HEK293 (cell line): Measurements from ENCODE around the gene AMMECR1.

ENCODE experiments used
- CTCF ChIA-PET: fragments of 350-600 bp; formaldehyde crosslinking; extraction: SDS; loops from one replicate; lab custom pipeline; 2021; ENCODE audit warnings: antibody characterized with exemption; lab: Yijun Ruan, JAX
- POLR2A ChIA-PET: fragments of 300-600 bp; formaldehyde crosslinking; extraction: SDS; loops from one replicate; lab custom pipeline; 2020; ENCODE audit warnings: antibody characterized with exemption, inconsistent platforms; lab: Yijun Ruan, JAX
- H3K27ac ChIP-seq: fragments of 200-500 bp; sonication (Bioruptor generic); 2 replicates; pipeline ENCODE4 v1.5.1; 2014; ENCODE audit warnings: low read depth, low read length, control low read depth, inconsistent platforms; ENCODE audit errors: extremely low read depth
- H3K36me3 ChIP-seq, 2 experiments: fragments of 200-500 bp in 1 of 2; sonication (Bioruptor generic) in 1 of 2; 1 replicate in 1 of 2; 2 replicates in 1 of 2; pipeline ENCODE4 v1.5.1; 2014 to 2017; ENCODE audit warnings: inconsistent platforms in 2 of 2, low read length in 2 of 2; ENCODE audit not compliant: control insufficient read depth in 2 of 2, insufficient read depth in 1 of 2
- H3K4me1 ChIP-seq: fragments of 200-500 bp; sonication (Bioruptor generic); 2 replicates; pipeline ENCODE4 v1.5.1; 2014; ENCODE audit warnings: mild to moderate bottlenecking, low read length, inconsistent platforms; ENCODE audit not compliant: control insufficient read depth, insufficient read depth
- H3K4me3 ChIP-seq: 2 replicates; pipeline ENCODE4 v1.5.1; 2011; ENCODE audit warnings: low read depth, mild to moderate bottlenecking, control low read depth, low read length, moderate library complexity
- H3K9me3 ChIP-seq: fragments of 200-500 bp; sonication (Bioruptor generic); 2 replicates; pipeline ENCODE4 v1.5.1; 2014; ENCODE audit warnings: low read depth, low read length, inconsistent platforms; ENCODE audit not compliant: control insufficient read depth, insufficient read depth
- KLF16 ChIP-seq: fragments of 450-650 bp; formaldehyde crosslinking; IDR thresholded peaks from 2 replicates; pipeline ENCODE4 v1.5.1; 2017; ENCODE audit warnings: missing biosample characterization, missing genetic modification characterization
- KLF7 ChIP-seq: fragments of 450-650 bp; formaldehyde crosslinking; IDR thresholded peaks from 2 replicates; pipeline ENCODE4 v1.5.1; 2016; ENCODE audit warnings: missing biosample characterization, missing genetic modification characterization, borderline replicate concordance
- MYNN ChIP-seq: fragments of 450-650 bp; formaldehyde crosslinking; IDR thresholded peaks from 2 replicates; pipeline ENCODE4 v1.5.1; 2016; ENCODE audit warnings: missing biosample characterization, missing genetic modification characterization, borderline replicate concordance
- OSR2 ChIP-seq: fragments of 450-650 bp; formaldehyde crosslinking; IDR thresholded peaks from 2 replicates; pipeline ENCODE4 v1.5.1; 2016; ENCODE audit warnings: missing biosample characterization, missing genetic modification characterization
- SALL2 ChIP-seq: fragments of 450-650 bp; formaldehyde crosslinking; IDR thresholded peaks from 2 replicates; pipeline ENCODE4 v1.5.0; 2017; ENCODE audit warnings: missing biosample characterization, mild to moderate bottlenecking, missing genetic modification characterization, borderline replicate concordance
- SP3 ChIP-seq: fragments of 450-650 bp; formaldehyde crosslinking; IDR thresholded peaks from 2 replicates; pipeline ENCODE4 v1.5.1; 2016; ENCODE audit warnings: missing biosample characterization, missing genetic modification characterization
- YY2 ChIP-seq: fragments of 450-650 bp; formaldehyde crosslinking; IDR thresholded peaks from 2 replicates; pipeline ENCODE4 v1.5.1; 2016; ENCODE audit warnings: missing biosample characterization, missing genetic modification characterization
- ZNF114 ChIP-seq: fragments of 450-650 bp; formaldehyde crosslinking; IDR thresholded peaks from 2 replicates; pipeline ENCODE4 v1.5.0; 2017; ENCODE audit warnings: missing biosample characterization, missing genetic modification characterization
- ZNF157 ChIP-seq: fragments of 450-650 bp; formaldehyde crosslinking; IDR thresholded peaks from 2 replicates; pipeline ENCODE4 v1.5.1; 2016; ENCODE audit warnings: missing biosample characterization, missing genetic modification characterization
- ZNF248 ChIP-seq: fragments of 450-650 bp; formaldehyde crosslinking; IDR thresholded peaks from 2 replicates; pipeline ENCODE4 v1.5.1; 2017; ENCODE audit warnings: missing biosample characterization, missing genetic modification characterization
- ZNF302 ChIP-seq: fragments of 450-650 bp; formaldehyde crosslinking; IDR thresholded peaks from 2 replicates; pipeline ENCODE4 v1.5.1; 2016; ENCODE audit warnings: missing biosample characterization, missing genetic modification characterization, low read depth
- ZNF433 ChIP-seq: fragments of 450-650 bp; formaldehyde crosslinking; IDR thresholded peaks from 2 replicates; pipeline ENCODE4 v1.5.1; 2016; ENCODE audit warnings: missing biosample characterization, missing genetic modification characterization, low read depth
- ZNF585B ChIP-seq: fragments of 450-650 bp; formaldehyde crosslinking; IDR thresholded peaks from 2 replicates; pipeline ENCODE4 v1.5.1; 2016; ENCODE audit warnings: missing biosample characterization, missing genetic modification characterization
- ZNF670 ChIP-seq: fragments of 450-650 bp; formaldehyde crosslinking; IDR thresholded peaks from 2 replicates; pipeline ENCODE4 v1.5.1; 2016; ENCODE audit warnings: missing biosample characterization, missing genetic modification characterization, low read depth
- ZNF785 ChIP-seq: fragments of 450-650 bp; formaldehyde crosslinking; IDR thresholded peaks from 2 replicates; pipeline ENCODE4 v1.5.1; 2016; ENCODE audit warnings: missing biosample characterization, missing genetic modification characterization
- ZNF792 ChIP-seq: fragments of 450-650 bp; formaldehyde crosslinking; IDR thresholded peaks from 2 replicates; pipeline ENCODE4 v1.5.1; 2016; ENCODE audit warnings: missing biosample characterization, missing genetic modification characterization
- TF ChIP-seq, protein P1 (sequence below): sonication (generic); formaldehyde crosslinking; IDR thresholded peaks from 2 replicates; pipeline ENCODE4 v1.8.1; 2022; ENCODE audit warnings: mild to moderate bottlenecking, moderate library complexity, missing genetic modification reagents
- TF ChIP-seq, protein P2 (sequence below): fragments of 450-650 bp; formaldehyde crosslinking; IDR thresholded peaks from 2 replicates; pipeline ENCODE4 v1.5.1; 2016; ENCODE audit warnings: missing biosample characterization, missing genetic modification characterization
- TF ChIP-seq, protein P3 (sequence below): fragments of 450-650 bp; formaldehyde crosslinking; IDR thresholded peaks from 2 replicates; pipeline ENCODE4 v1.5.0; 2017; ENCODE audit warnings: missing biosample characterization, missing genetic modification characterization, borderline replicate concordance
- TF ChIP-seq, protein P4 (sequence below): fragments of 450-650 bp; formaldehyde crosslinking; IDR thresholded peaks from 2 replicates; pipeline ENCODE4 v1.5.1; 2017; ENCODE audit warnings: missing biosample characterization, missing genetic modification characterization

AMMECR1 gene

DNA sequence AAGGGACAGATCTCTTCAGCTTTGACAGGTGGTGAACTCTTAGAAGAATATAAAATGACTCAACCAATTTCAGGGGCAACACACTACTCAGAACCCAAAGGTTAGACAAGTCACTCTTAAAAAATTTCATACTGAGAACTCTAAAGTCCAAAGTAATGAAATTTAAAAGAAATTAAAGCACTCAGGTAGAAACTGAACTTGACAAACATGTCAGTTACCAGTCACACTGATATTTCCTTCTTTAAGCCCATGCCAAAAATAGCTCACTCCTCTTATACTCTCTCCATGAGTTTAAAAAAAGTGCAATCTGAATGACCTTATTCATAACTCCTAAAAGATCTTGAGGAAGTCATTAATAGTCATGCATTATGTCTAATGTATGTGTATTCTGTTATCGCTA is 40.3 kb downstream of the AMMECR1 start:
- H3K4me3 ChIP-seq: no peak overlapping the region
- TF ChIP-seq ZNF433 (tag by site-specific recombination): no peak
- no peak for TF ChIP-seq YY2
- no peak for TF ChIP-seq ZNF114 (tag by site-specific recombination)
- TF ChIP-seq MYNN (tag by site-specific recombination): no peak
- TF ChIP-seq, protein P1, sequence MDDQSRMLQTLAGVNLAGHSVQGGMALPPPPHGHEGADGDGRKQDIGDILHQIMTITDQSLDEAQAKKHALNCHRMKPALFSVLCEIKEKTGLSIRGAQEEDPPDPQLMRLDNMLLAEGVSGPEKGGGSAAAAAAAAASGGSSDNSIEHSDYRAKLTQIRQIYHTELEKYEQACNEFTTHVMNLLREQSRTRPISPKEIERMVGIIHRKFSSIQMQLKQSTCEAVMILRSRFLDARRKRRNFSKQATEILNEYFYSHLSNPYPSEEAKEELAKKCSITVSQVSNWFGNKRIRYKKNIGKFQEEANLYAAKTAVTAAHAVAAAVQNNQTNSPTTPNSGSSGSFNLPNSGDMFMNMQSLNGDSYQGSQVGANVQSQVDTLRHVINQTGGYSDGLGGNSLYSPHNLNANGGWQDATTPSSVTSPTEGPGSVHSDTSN: no peak
- no peak for TF ChIP-seq ZNF792 (tag by site-specific recombination)
- no peak for TF ChIP-seq OSR2 (tag by site-specific recombination)
- no peak for TF ChIP-seq ZNF302 (tag by site-specific recombination)
- TF ChIP-seq, protein P2, sequence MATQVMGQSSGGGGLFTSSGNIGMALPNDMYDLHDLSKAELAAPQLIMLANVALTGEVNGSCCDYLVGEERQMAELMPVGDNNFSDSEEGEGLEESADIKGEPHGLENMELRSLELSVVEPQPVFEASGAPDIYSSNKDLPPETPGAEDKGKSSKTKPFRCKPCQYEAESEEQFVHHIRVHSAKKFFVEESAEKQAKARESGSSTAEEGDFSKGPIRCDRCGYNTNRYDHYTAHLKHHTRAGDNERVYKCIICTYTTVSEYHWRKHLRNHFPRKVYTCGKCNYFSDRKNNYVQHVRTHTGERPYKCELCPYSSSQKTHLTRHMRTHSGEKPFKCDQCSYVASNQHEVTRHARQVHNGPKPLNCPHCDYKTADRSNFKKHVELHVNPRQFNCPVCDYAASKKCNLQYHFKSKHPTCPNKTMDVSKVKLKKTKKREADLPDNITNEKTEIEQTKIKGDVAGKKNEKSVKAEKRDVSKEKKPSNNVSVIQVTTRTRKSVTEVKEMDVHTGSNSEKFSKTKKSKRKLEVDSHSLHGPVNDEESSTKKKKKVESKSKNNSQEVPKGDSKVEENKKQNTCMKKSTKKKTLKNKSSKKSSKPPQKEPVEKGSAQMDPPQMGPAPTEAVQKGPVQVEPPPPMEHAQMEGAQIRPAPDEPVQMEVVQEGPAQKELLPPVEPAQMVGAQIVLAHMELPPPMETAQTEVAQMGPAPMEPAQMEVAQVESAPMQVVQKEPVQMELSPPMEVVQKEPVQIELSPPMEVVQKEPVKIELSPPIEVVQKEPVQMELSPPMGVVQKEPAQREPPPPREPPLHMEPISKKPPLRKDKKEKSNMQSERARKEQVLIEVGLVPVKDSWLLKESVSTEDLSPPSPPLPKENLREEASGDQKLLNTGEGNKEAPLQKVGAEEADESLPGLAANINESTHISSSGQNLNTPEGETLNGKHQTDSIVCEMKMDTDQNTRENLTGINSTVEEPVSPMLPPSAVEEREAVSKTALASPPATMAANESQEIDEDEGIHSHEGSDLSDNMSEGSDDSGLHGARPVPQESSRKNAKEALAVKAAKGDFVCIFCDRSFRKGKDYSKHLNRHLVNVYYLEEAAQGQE (tag by site-specific recombination): no peak
- TF ChIP-seq SP3 (tag by site-specific recombination): no peak
- no peak for TF ChIP-seq ZNF585B
- no peak for TF ChIP-seq ZNF670 (tag by site-specific recombination)
- no peak for TF ChIP-seq ZNF248 (tag by site-specific recombination)
- no peak for TF ChIP-seq KLF7 (tag by site-specific recombination)
- no peak for TF ChIP-seq ZNF785 (tag by site-specific recombination)
- TF ChIP-seq, protein P3, sequence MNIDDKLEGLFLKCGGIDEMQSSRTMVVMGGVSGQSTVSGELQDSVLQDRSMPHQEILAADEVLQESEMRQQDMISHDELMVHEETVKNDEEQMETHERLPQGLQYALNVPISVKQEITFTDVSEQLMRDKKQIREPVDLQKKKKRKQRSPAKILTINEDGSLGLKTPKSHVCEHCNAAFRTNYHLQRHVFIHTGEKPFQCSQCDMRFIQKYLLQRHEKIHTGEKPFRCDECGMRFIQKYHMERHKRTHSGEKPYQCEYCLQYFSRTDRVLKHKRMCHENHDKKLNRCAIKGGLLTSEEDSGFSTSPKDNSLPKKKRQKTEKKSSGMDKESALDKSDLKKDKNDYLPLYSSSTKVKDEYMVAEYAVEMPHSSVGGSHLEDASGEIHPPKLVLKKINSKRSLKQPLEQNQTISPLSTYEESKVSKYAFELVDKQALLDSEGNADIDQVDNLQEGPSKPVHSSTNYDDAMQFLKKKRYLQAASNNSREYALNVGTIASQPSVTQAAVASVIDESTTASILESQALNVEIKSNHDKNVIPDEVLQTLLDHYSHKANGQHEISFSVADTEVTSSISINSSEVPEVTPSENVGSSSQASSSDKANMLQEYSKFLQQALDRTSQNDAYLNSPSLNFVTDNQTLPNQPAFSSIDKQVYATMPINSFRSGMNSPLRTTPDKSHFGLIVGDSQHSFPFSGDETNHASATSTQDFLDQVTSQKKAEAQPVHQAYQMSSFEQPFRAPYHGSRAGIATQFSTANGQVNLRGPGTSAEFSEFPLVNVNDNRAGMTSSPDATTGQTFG (tag by site-specific recombination): no peak
- TF ChIP-seq, protein P4, sequence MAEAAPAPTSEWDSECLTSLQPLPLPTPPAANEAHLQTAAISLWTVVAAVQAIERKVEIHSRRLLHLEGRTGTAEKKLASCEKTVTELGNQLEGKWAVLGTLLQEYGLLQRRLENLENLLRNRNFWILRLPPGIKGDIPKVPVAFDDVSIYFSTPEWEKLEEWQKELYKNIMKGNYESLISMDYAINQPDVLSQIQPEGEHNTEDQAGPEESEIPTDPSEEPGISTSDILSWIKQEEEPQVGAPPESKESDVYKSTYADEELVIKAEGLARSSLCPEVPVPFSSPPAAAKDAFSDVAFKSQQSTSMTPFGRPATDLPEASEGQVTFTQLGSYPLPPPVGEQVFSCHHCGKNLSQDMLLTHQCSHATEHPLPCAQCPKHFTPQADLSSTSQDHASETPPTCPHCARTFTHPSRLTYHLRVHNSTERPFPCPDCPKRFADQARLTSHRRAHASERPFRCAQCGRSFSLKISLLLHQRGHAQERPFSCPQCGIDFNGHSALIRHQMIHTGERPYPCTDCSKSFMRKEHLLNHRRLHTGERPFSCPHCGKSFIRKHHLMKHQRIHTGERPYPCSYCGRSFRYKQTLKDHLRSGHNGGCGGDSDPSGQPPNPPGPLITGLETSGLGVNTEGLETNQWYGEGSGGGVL (tag by site-specific recombination): no peak
- TF ChIP-seq ZNF157: no peak
- no peak for TF ChIP-seq SALL2 (tag by site-specific recombination)
- TF ChIP-seq KLF16 (tag by site-specific recombination): no peak
- POLR2A ChIA-PET: no interaction called here
- H3K4me1 ChIP-seq: no peaks in the 10 kb centered on the region
- no peak overlapping the region for H3K27ac ChIP-seq
- H3K36me3 ChIP-seq: no peaks in the 10 kb centered on the region
- CTCF ChIA-PET: no interaction called here
- no peaks in the 10 kb centered on the region; the same call in 1 of the 2 replicates for H3K9me3 ChIP-seq
